Endothelial cell of umbilical vein (primary cell): ENCODE results near the gene BORA. TPM values are rescaled to one million over a fixed set of nuclear protein-coding genes. Genes with fewer than 3 reads are reported as not detected.

Experiments used
- BruUV-seq: library from RNA; stranded (reverse); fragments of 400-500 nt; replicated peaks from 2 replicates; lab custom pipeline; 2021; lab: Mats Ljungman, UMichigan
- CTCF ChIA-PET: fragments of 300-600, 350-600 bp; sonication (Branson Sonifier 250); formaldehyde crosslinking; loops from one replicate; lab custom pipeline; 2021; ENCODE audit warnings: antibody characterized with exemption, inconsistent platforms; lab: Charles Lee
- POLR2A ChIA-PET: fragments of 300-600, 350-600 bp; sonication (Branson Sonifier 250); formaldehyde crosslinking; loops from one replicate; lab custom pipeline; 2021; ENCODE audit warnings: antibody characterized with exemption, inconsistent platforms; lab: Charles Lee
- DNase-seq: peaks from one replicate; pipeline ENCODE4 v3.0.0-alpha.2; 2011; ENCODE audit warnings: low read depth, low spot score
- FAIRE-seq: peaks from 2 replicates; lab custom pipeline; 2011; peaks lifted over from hg19 to GRCh38; lab: Jason Lieb, UNC
- H2AFZ ChIP-seq: 2 replicates; pipeline ENCODE4 v1.6.0; 2012; ENCODE audit warnings: low read depth, low read length, control low read depth, inconsistent platforms
- H3K27ac ChIP-seq: 2 replicates; pipeline ENCODE4 v1.5.1; 2011; ENCODE audit warnings: low read depth, mild to moderate bottlenecking, control low read depth, low read length, moderate library complexity; ENCODE audit not compliant: insufficient read depth
- H3K27me3 ChIP-seq, 2 experiments: 2 replicates each; pipeline versions ENCODE4 v1.6.0 to v1.6.1; 2011; ENCODE audit warnings: low read length in 2 of 2, mixed read lengths in 1 of 2; ENCODE audit not compliant: control insufficient read depth in 2 of 2, insufficient read depth in 2 of 2
- H3K36me3 ChIP-seq, 2 experiments: 2 replicates in 1 of 2; 3 replicates in 1 of 2; pipeline ENCODE4 v1.5.1; 2011; ENCODE audit warnings: low read length in 2 of 2, mild to moderate bottlenecking in 1 of 2, moderate library complexity in 1 of 2; ENCODE audit not compliant: control insufficient read depth in 2 of 2, insufficient read depth in 2 of 2; ENCODE audit errors: extremely low read depth in 1 of 2
- H3K4me1 ChIP-seq: 3 replicates; pipeline ENCODE4 v1.5.1; 2011; ENCODE audit warnings: mild to moderate bottlenecking, low read length; ENCODE audit not compliant: control insufficient read depth, insufficient read depth; ENCODE audit errors: extremely low read depth
- H3K4me2 ChIP-seq: 2 replicates; pipeline ENCODE4 v1.6.1; 2011; ENCODE audit warnings: low read length, control low read depth, mixed read lengths; ENCODE audit not compliant: insufficient read depth
- H3K4me3 ChIP-seq, 3 experiments: fragments of 200-600 bp in 1 of 3; sonication (generic), shearing (Covaris generic) in 1 of 3; replicated peaks in 1 of 3; 2 replicates each; pipeline ENCODE4 v1.5.1; 2011 to 2016; ENCODE audit warnings: control low read depth in 3 of 3, low read length in 3 of 3, mild to moderate bottlenecking in 2 of 3, inconsistent platforms in 1 of 3, low read depth in 1 of 3, moderate library complexity in 1 of 3; ENCODE audit not compliant: insufficient read depth in 1 of 3
- H3K79me2 ChIP-seq: 2 replicates; pipeline ENCODE4 v1.6.0; 2012; ENCODE audit warnings: low read length, inconsistent platforms; ENCODE audit not compliant: control insufficient read depth, insufficient read depth
- H3K9ac ChIP-seq: replicated peaks from 2 replicates; pipeline ENCODE3; 2011; ENCODE audit warnings: low read length, control low read depth; ENCODE audit not compliant: insufficient read depth; ENCODE audit errors: extremely low read depth
- H3K9me1 ChIP-seq: replicated peaks from 3 replicates; pipeline ENCODE4 v1.6.0; 2011; ENCODE audit warnings: mild to moderate bottlenecking, low read length; ENCODE audit not compliant: control insufficient read depth, insufficient read depth; ENCODE audit errors: extremely low read depth
- H3K9me3 ChIP-seq: replicated peaks from 2 replicates; pipeline ENCODE4 v1.5.1; 2012; ENCODE audit warnings: low read length, inconsistent platforms; ENCODE audit not compliant: control insufficient read depth, insufficient read depth
- H4K20me1 ChIP-seq: replicated peaks from 2 replicates; pipeline ENCODE3; 2011; ENCODE audit warnings: mild to moderate bottlenecking, low read length; ENCODE audit not compliant: control insufficient read depth, insufficient read depth; ENCODE audit errors: extremely low read depth
- EZH2 ChIP-seq: IDR thresholded peaks from 2 replicates; pipeline ENCODE4 v1.6.1; 2012; ENCODE audit warnings: borderline replicate concordance, low read depth, mild to moderate bottlenecking, moderate library complexity, low read length, inconsistent platforms; ENCODE audit not compliant: severe bottlenecking
- FOS ChIP-seq: IDR thresholded peaks from 2 replicates; pipeline ENCODE4 v1.6.1; 2011; ENCODE audit warnings: mild to moderate bottlenecking, low read length, moderate library complexity, borderline replicate concordance; ENCODE audit not compliant: insufficient read depth
- POLR2A ChIP-seq: IDR thresholded peaks from 2 replicates; pipeline ENCODE4 v1.6.1; 2012; ENCODE audit warnings: low read depth, mild to moderate bottlenecking, control low read depth, low read length
- dilution Hi-C: fragments of 300-500 bp; cut with MboI; formaldehyde crosslinking; loops from one replicate; pipeline ENCODE4 v1.15.0; 2019; ENCODE audit warnings: low sequenced_read_pairs; ENCODE audit not compliant: extremely low pct_ligation_motif_present
- intact Hi-C: fragments of 100-400 bp; cut with micrococcal nuclease; formaldehyde crosslinking; loops from one replicate; pipeline ENCODE4 v1.10.0; 2022
- polyA plus RNA-seq, 4 experiments: library from polyadenylated mRNA; depleted of rRNA in 3 of 4; stranded (reverse) in 3 of 4; unstranded in 1 of 4; fragments of >200 nt; gene quantifications; 2 replicates each; pipeline versions ENCODE4 v1.2.1 to v1.2.3, GENCODE V29; 2011 to 2012; ENCODE audit warnings: missing spikeins in 1 of 4
- total RNA-seq: library from RNA; stranded (reverse); gene quantifications from 2 replicates; pipeline ENCODE4 v1.2.3, GENCODE V29; 2021
- TF ChIP-seq, protein P1 (sequence below), 2 donors: IDR thresholded peaks; 1 replicate in 1 of 2; 2 replicates in 1 of 2; pipeline ENCODE4 v1.5.1; 2011; ENCODE audit warnings: low read length in 2 of 2, mild to moderate bottlenecking in 2 of 2, moderate library complexity in 2 of 2, control low read depth in 1 of 2, inconsistent platforms in 1 of 2, low read depth in 1 of 2; ENCODE audit not compliant: insufficient read depth in 1 of 2; ENCODE audit errors: extremely low read depth in 1 of 2

BORA gene
- total and polyA plus RNA-seq, 2 donors (not counting 3 experiments of a cell fraction or from before 2014, with no cell fraction given), result 3.2 to 11.2 TPM

DNA sequence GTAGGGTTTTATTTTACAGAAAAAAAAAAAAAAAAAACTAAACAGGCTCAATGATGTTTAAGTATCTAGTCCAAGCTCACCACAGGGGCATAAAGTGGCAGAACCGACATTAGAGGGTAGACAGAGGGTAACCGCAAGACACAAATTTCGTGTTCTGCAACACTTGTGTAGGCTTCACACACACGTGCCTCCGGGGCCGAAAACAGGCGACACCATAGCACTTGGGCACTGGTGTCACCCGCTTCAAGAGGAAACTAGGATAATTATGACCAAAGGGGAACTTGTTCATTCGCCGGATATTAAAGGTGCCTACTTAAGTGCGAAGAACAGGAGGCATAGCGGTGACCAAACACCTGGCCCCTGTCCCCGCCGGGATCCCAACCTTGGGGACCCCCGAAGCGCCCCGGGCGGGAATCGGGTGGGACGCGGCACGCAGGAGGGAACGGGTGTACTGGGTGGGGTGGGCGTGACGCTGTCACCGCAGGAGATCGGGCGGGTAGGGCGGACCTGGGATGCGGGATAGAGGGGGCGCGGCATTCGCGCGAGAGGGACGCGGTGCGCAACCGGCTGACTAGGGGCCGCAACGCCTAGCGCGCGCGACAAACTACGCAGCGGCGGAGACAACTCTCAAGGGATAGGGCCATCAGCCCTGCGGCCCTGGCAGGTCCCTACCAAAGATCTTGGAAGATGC is 852 bp upstream of the BORA start:
- dilution Hi-C loops, result no loop called here

More for the DNA sequence above, 852 bp upstream of the BORA start:
- Histone ChIP-seq H3K9me1 (no peaks in the 10 kb centered on the region), H3K4me3 (peak overlapping the region; percentile 75 to 77 (median 76)), H3K4me1 (peaks cover 24% of the 10 kb centered on the region), H2AFZ (peak overlapping the region; percentile 92), H4K20me1 (no peaks in the 10 kb centered on the region), H3K9ac (peak overlapping the region; percentile 56), H3K36me3 (peaks cover 0 to 2% of the 10 kb centered on the region in 2 experiments), H3K9me3 (no peaks in the 10 kb centered on the region), H3K79me2 (peaks cover 85% of the 10 kb centered on the region), H3K4me2 (peak overlapping the region; percentile 94), H3K27ac (peak overlapping the region; percentile 41), H3K27me3 (no peaks in the 10 kb centered on the region)
- POLR2A ChIA-PET, result no interaction called here
- FAIRE-seq (peak; percentile 40), DNase-seq (no peak)
- CTCF ChIA-PET, result no interaction called here
- BruUV-seq, result TSS peak; percentile 19
- intact Hi-C loops, result loop anchor here (1.0 to 2.0 kb wide), 2 partner anchors 54 to 74 kb away; partner anchors contain the start of gene DIS3
- TF ChIP-seq FOS, result no peak
- TF ChIP-seq, protein P1, sequence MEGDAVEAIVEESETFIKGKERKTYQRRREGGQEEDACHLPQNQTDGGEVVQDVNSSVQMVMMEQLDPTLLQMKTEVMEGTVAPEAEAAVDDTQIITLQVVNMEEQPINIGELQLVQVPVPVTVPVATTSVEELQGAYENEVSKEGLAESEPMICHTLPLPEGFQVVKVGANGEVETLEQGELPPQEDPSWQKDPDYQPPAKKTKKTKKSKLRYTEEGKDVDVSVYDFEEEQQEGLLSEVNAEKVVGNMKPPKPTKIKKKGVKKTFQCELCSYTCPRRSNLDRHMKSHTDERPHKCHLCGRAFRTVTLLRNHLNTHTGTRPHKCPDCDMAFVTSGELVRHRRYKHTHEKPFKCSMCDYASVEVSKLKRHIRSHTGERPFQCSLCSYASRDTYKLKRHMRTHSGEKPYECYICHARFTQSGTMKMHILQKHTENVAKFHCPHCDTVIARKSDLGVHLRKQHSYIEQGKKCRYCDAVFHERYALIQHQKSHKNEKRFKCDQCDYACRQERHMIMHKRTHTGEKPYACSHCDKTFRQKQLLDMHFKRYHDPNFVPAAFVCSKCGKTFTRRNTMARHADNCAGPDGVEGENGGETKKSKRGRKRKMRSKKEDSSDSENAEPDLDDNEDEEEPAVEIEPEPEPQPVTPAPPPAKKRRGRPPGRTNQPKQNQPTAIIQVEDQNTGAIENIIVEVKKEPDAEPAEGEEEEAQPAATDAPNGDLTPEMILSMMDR (IDR thresholded peaks at IDR 0.05; ENCODE audit: extremely low read depth in 1 of 2, insufficient read depth in 1 of 2, low read depth in 1 of 2, low read length in 2 of 2), result no peak
- no peak for TF ChIP-seq EZH2
- no peak for TF ChIP-seq POLR2A
